Measurements from ENCODE around the gene TSPEAR.
A peak's percentile ranks its signal among the peaks of the same experiment; 100 is the strongest.

The TSPEAR gene

GRCh38 chr21:44752671-44753235, 41.4 kb upstream of the TSPEAR start:
- Histone ChIP-seq H3K9me3 (ENCODE audit: control insufficient read depth, insufficient read depth, low read length) (no peaks in the 10 kb centered on the region), H3K27me3 (ENCODE audit: control insufficient read depth, insufficient read depth, low read length) (no peaks in the 10 kb centered on the region), H3K4me3 (ENCODE audit: low read length) (no peak overlapping the region), H3K27ac (ENCODE audit: low read length) (no peak overlapping the region), H3K4me1 (ENCODE audit: control insufficient read depth, insufficient read depth, low read length) (peaks cover 9% of the 10 kb centered on the region; the same call in 1 of the 2 replicates), H3K36me3 (ENCODE audit: control insufficient read depth, insufficient read depth, low read length) (peaks cover 2% of the 10 kb centered on the region; the same call in 1 of the 2 replicates)
- no peak for DNase-seq (ENCODE audit: low read depth, low spot score)
- WGBS (ENCODE audit: insufficient coverage, insufficient read length), result no CpG with 5 or more reads among the region's 11 CpGs

GRCh38 chr21:44751799-44752636, 40.6 kb upstream of the TSPEAR start:
- H3K27ac ChIP-seq (ENCODE audit: low read length), result no peak overlapping the region
- DNase-seq (ENCODE audit: low read depth, low spot score), result no peak

GRCh38 chr21:44751186-44751798, 39.9 kb upstream of the TSPEAR start:
- Histone ChIP-seq H3K4me1 (ENCODE audit: control insufficient read depth, insufficient read depth, low read length) (peaks cover 9% of the 10 kb centered on the region; the same call in 1 of the 2 replicates), H3K4me3 (ENCODE audit: low read length) (no peak overlapping the region), H3K36me3 (ENCODE audit: control insufficient read depth, insufficient read depth, low read length) (peaks cover 2% of the 10 kb centered on the region; the same call in 1 of the 2 replicates), H3K27me3 (ENCODE audit: control insufficient read depth, insufficient read depth, low read length) (no peaks in the 10 kb centered on the region), H3K9me3 (ENCODE audit: control insufficient read depth, insufficient read depth, low read length) (no peaks in the 10 kb centered on the region), H3K27ac (ENCODE audit: low read length) (no peak overlapping the region)
- no peak for DNase-seq (ENCODE audit: low read depth, low spot score)
- WGBS (ENCODE audit: insufficient coverage, insufficient read length), result no CpG with 5 or more reads among the region's 24 CpGs

More at GRCh38 chr21:44751799-44752636, 40.6 kb upstream of the TSPEAR start:
- Histone ChIP-seq H3K4me3 (ENCODE audit: low read length) (no peak overlapping the region), H3K36me3 (ENCODE audit: control insufficient read depth, insufficient read depth, low read length) (peaks cover 2% of the 10 kb centered on the region; the same call in 1 of the 2 replicates), H3K4me1 (ENCODE audit: control insufficient read depth, insufficient read depth, low read length) (peaks cover 9% of the 10 kb centered on the region; the same call in 1 of the 2 replicates), H3K9me3 (ENCODE audit: control insufficient read depth, insufficient read depth, low read length) (no peaks in the 10 kb centered on the region), H3K27me3 (ENCODE audit: control insufficient read depth, insufficient read depth, low read length) (no peaks in the 10 kb centered on the region)
- no CpG with 5 or more reads among the region's 34 CpGs for WGBS (ENCODE audit: insufficient coverage, insufficient read length)

GRCh38 chr21:44750675-44751025, 39.3 kb upstream of the TSPEAR start:
- no CpG with 5 or more reads among the region's 12 CpGs for WGBS (ENCODE audit: insufficient coverage, insufficient read length)
- H3K4me1 ChIP-seq (ENCODE audit: control insufficient read depth, insufficient read depth, low read length), result peaks cover 9% of the 10 kb centered on the region; the same call in 1 of the 2 replicates
- no peak for DNase-seq (ENCODE audit: low read depth, low spot score)
- H3K27me3 ChIP-seq (ENCODE audit: control insufficient read depth, insufficient read depth, low read length), result no peaks in the 10 kb centered on the region
- H3K4me3 ChIP-seq (ENCODE audit: low read length), result no peak overlapping the region
- peaks cover 2% of the 10 kb centered on the region; the same call in 1 of the 2 replicates for H3K36me3 ChIP-seq (ENCODE audit: control insufficient read depth, insufficient read depth, low read length)
- H3K9me3 ChIP-seq (ENCODE audit: control insufficient read depth, insufficient read depth, low read length), result no peaks in the 10 kb centered on the region
- H3K27ac ChIP-seq (ENCODE audit: low read length), result no peak overlapping the region

GRCh38 chr21:44749759-44750674, 38.6 kb upstream of the TSPEAR start:
- Histone ChIP-seq H3K27ac (ENCODE audit: low read length) (no peak overlapping the region), H3K4me3 (ENCODE audit: low read length) (no peak overlapping the region), H3K27me3 (ENCODE audit: control insufficient read depth, insufficient read depth, low read length) (no peaks in the 10 kb centered on the region), H3K9me3 (ENCODE audit: control insufficient read depth, insufficient read depth, low read length) (no peaks in the 10 kb centered on the region; the same call in 1 of the 2 replicates), H3K36me3 (ENCODE audit: control insufficient read depth, insufficient read depth, low read length) (peaks cover 2% of the 10 kb centered on the region; the same call in 1 of the 2 replicates), H3K4me1 (ENCODE audit: control insufficient read depth, insufficient read depth, low read length) (peaks cover 9% of the 10 kb centered on the region; the same call in 1 of the 2 replicates)
- WGBS (ENCODE audit: insufficient coverage, insufficient read length), result no CpG with 5 or more reads among the region's 47 CpGs
- no peak for DNase-seq (ENCODE audit: low read depth, low spot score)

- DNase-seq (ENCODE audit: low read depth, low spot score), result no peak
- Histone ChIP-seq H3K4me1 (ENCODE audit: control insufficient read depth, insufficient read depth, low read length) (peaks cover 9% of the 10 kb centered on the region; the same call in 1 of the 2 replicates), H3K27me3 (ENCODE audit: control insufficient read depth, insufficient read depth, low read length) (no peaks in the 10 kb centered on the region), H3K36me3 (ENCODE audit: control insufficient read depth, insufficient read depth, low read length) (peaks cover 2% of the 10 kb centered on the region; the same call in 1 of the 2 replicates), H3K9me3 (ENCODE audit: control insufficient read depth, insufficient read depth, low read length) (no peaks in the 10 kb centered on the region; the same call in 1 of the 2 replicates), H3K27ac (ENCODE audit: low read length) (no peak overlapping the region), H3K4me3 (ENCODE audit: low read length) (no peak overlapping the region; the same call in 1 of the 2 replicates)
- WGBS (ENCODE audit: insufficient coverage, insufficient read length), result no CpG with 5 or more reads among the region's 26 CpGs
Observed at GRCh38 chr21:44749116-44749758, 37.9 kb upstream of the TSPEAR start.

- peak overlapping the region; percentile 8; the same call in 1 of the 2 replicates for H3K4me3 ChIP-seq (ENCODE audit: low read length)
Observed at GRCh38 chr21:44748621-44749020, 37.2 kb upstream of the TSPEAR start.

GRCh38 chr21:44742418-44743153, 31.2 kb upstream of the TSPEAR start:
- Histone ChIP-seq H3K4me3 (ENCODE audit: low read length) (no peak overlapping the region), H3K36me3 (ENCODE audit: control insufficient read depth, insufficient read depth, low read length) (no peaks in the 10 kb centered on the region), H3K9me3 (ENCODE audit: control insufficient read depth, insufficient read depth, low read length) (peaks cover 5% of the 10 kb centered on the region), H3K27ac (ENCODE audit: low read length) (no peak overlapping the region), H3K27me3 (ENCODE audit: control insufficient read depth, insufficient read depth, low read length) (no peaks in the 10 kb centered on the region), H3K4me1 (ENCODE audit: control insufficient read depth, insufficient read depth, low read length) (no peaks in the 10 kb centered on the region; the same call in 1 of the 2 replicates)
- no CpG with 5 or more reads among the region's 1 CpG for WGBS (ENCODE audit: insufficient coverage, insufficient read length)
- DNase-seq (ENCODE audit: low read depth, low spot score), result no peak

More at GRCh38 chr21:44748621-44749020, 37.2 kb upstream of the TSPEAR start:
- H3K36me3 ChIP-seq (ENCODE audit: control insufficient read depth, insufficient read depth, low read length), result peaks cover 2% of the 10 kb centered on the region; the same call in 1 of the 2 replicates
- no peaks in the 10 kb centered on the region for H3K27me3 ChIP-seq (ENCODE audit: control insufficient read depth, insufficient read depth, low read length)
- peak; percentile 57 for DNase-seq (ENCODE audit: low read depth, low spot score)
- peaks cover 9% of the 10 kb centered on the region; the same call in 1 of the 2 replicates for H3K4me1 ChIP-seq (ENCODE audit: control insufficient read depth, insufficient read depth, low read length)
- WGBS (ENCODE audit: insufficient coverage, insufficient read length), result no CpG with 5 or more reads among the region's 16 CpGs
- no peaks in the 10 kb centered on the region; the same call in 1 of the 2 replicates for H3K9me3 ChIP-seq (ENCODE audit: control insufficient read depth, insufficient read depth, low read length)
- H3K27ac ChIP-seq (ENCODE audit: low read length), result no peak overlapping the region

- H3K9me3 ChIP-seq (ENCODE audit: control insufficient read depth, insufficient read depth, low read length), result peaks cover 6% of the 10 kb centered on the region
- no peak for DNase-seq (ENCODE audit: low read depth, low spot score)
- H3K4me1 ChIP-seq (ENCODE audit: control insufficient read depth, insufficient read depth, low read length), result no peaks in the 10 kb centered on the region; the same call in 1 of the 2 replicates
- no CpG with 5 or more reads among the region's 3 CpGs for WGBS (ENCODE audit: insufficient coverage, insufficient read length)
- H3K4me3 ChIP-seq (ENCODE audit: low read length), result no peak overlapping the region
- H3K27ac ChIP-seq (ENCODE audit: low read length), result no peak overlapping the region
- no peaks in the 10 kb centered on the region for H3K27me3 ChIP-seq (ENCODE audit: control insufficient read depth, insufficient read depth, low read length)
- H3K36me3 ChIP-seq (ENCODE audit: control insufficient read depth, insufficient read depth, low read length), result no peaks in the 10 kb centered on the region
Observed at GRCh38 chr21:44741921-44742320, 30.5 kb upstream of the TSPEAR start.
